GM12875 (cell line): ENCODE data around the gene AGAP4.
"Not testable (repeated sequence)": the region's sequence is repeated elsewhere in the genome, so short reads cannot be mapped to it uniquely, and the experiment has no call there.

Experiments
- H3K4me3 ChIP-seq: one replicate; pipeline ENCODE4 v1.5.1; 2011; ENCODE audit warnings: low read depth, low read length, control low read depth
- CTCF ChIP-seq: IDR thresholded peaks from 2 replicates; pipeline ENCODE4 v1.5.1; 2011; ENCODE audit warnings: low read depth, mild to moderate bottlenecking, control low read depth, inconsistent platforms, low read length, moderate library complexity, borderline replicate concordance; ENCODE audit not compliant: insufficient read depth

AGAP4 gene

GRCh38 chr10:45817130-45817859 is 30.0 kb downstream of the AGAP4 start:
- no peak overlapping the region for H3K4me3 ChIP-seq
- TF ChIP-seq CTCF, result no peak

GRCh38 chr10:45814146-45814545 is 33.2 kb downstream of the AGAP4 start:
- not testable (repeated sequence) for H3K4me3 ChIP-seq

- not testable (repeated sequence) for H3K4me3 ChIP-seq
Measured at GRCh38 chr10:45812959-45813358, 34.3 kb downstream of the AGAP4 start.

GRCh38 chr10:45811075-45811474 is 36.2 kb downstream of the AGAP4 start:
- no peak overlapping the region for H3K4me3 ChIP-seq
- no peak for TF ChIP-seq CTCF

- no peak for TF ChIP-seq CTCF
- H3K4me3 ChIP-seq, result no peak overlapping the region
Measured at GRCh38 chr10:45809837-45810236, 37.5 kb downstream of the AGAP4 start.

- not testable (repeated sequence) for H3K4me3 ChIP-seq
Measured at GRCh38 chr10:45804996-45805395, 42.3 kb downstream of the AGAP4 start.

- not testable (repeated sequence) for H3K4me3 ChIP-seq
Measured at GRCh38 chr10:45803060-45804010, 44.0 kb downstream of the AGAP4 start.

GRCh38 chr10:45794761-45795160 is 52.5 kb downstream of the AGAP4 start:
- H3K4me3 ChIP-seq, result not testable (repeated sequence)

- not testable (repeated sequence) for H3K4me3 ChIP-seq
Measured at GRCh38 chr10:45790694-45791426, 56.4 kb downstream of the AGAP4 start.

- H3K4me3 ChIP-seq, result not testable (repeated sequence)
Measured at GRCh38 chr10:45789991-45790390, 57.3 kb downstream of the AGAP4 start.

GRCh38 chr10:45787212-45787741 is 60.0 kb downstream of the AGAP4 start:
- H3K4me3 ChIP-seq, result not testable (repeated sequence)

GRCh38 chr10:45786217-45786616 is 61.1 kb downstream of the AGAP4 start:
- not testable (repeated sequence) for H3K4me3 ChIP-seq
